Measurements from ENCODE around the gene PRRT4. TPM values are rescaled to one million over a fixed set of nuclear protein-coding genes. Genes with fewer than 3 reads are reported as not detected.

PRRT4 gene
- total and polyA plus RNA-seq, 2 of the 13 experiments (the other 11 are each of a cell fraction or from before 2014, with no cell fraction given): not detected

- ATAC-seq: no peak
- BruUV-seq (replicated peaks): no TSS peak
- H3K27me3 ChIP-seq (ENCODE audit: control insufficient read depth in 1 of 2, insufficient read depth in 2 of 2, low read length in 2 of 2): peaks cover 0 to 4% of the 10 kb centered on the region in 2 experiments; a peak in 1 of 5 replicates
- peak overlapping the region; percentile 98 for H2AFZ ChIP-seq (ENCODE audit: low read length)
- peaks cover 30% of the 10 kb centered on the region for H3K79me2 ChIP-seq (ENCODE audit: insufficient read depth, low read length)
- in situ Hi-C loops (cut with HindIII; ENCODE audit: extremely low pct_ligation_motif_present, low pct_unique_long_range_greater_than_20kb) (no loop called here), intact Hi-C loops (cut with micrococcal nuclease; ENCODE audit: unreplicated experiment) (no loop called here)
- no peak for FAIRE-seq
- ChIA-PET CTCF (ENCODE audit: low intra/inter-chr PET ratio, low total read pairs) (no interaction called here), POLR2A (interaction anchor here (0.6 to 1.1 kb wide), 5 partner anchors 47 to 339 kb away, joined by 3 to 4 read pairs (median 4); no protein-coding TSS in a partner anchor)
- no peak overlapping the region for H3K27ac ChIP-seq (ENCODE audit: extremely low read length, insufficient read depth, low read length)
- no peak overlapping the region for H3K9ac ChIP-seq (ENCODE audit: insufficient read depth, low read depth, low read length)
- peaks cover 2% of the 10 kb centered on the region; the same call in 1 of the 2 replicates for H4K20me1 ChIP-seq (ENCODE audit: insufficient read depth, low read length)
- H3K4me3 ChIP-seq (replicated peaks in 1 of 3; ENCODE audit: insufficient read depth in 1 of 3, low read depth in 2 of 3, low read length in 3 of 3): no peak overlapping the region
- no peaks in the 10 kb centered on the region for H3K9me3 ChIP-seq (ENCODE audit: low read length)
- 87% methylated on average over 5 of the region's 5 CpGs for WGBS (ENCODE audit: low lambda C conversion rate)
- peaks cover 3 to 4% of the 10 kb centered on the region in 2 experiments; a peak in 2 of 5 replicates for H3K36me3 ChIP-seq (replicated peaks in 1 of 2; ENCODE audit: control insufficient read depth in 1 of 2, insufficient read depth in 2 of 2, low read length in 2 of 2)
- H3K4me1 ChIP-seq (ENCODE audit: insufficient read depth, low read length): peaks cover 19% of the 10 kb centered on the region
- DNase-seq (ENCODE audit: low spot score): no peak
- peak overlapping the region; percentile 80; the same call in 1 of the 2 replicates for H3K4me2 ChIP-seq (ENCODE audit: low read depth, low read length)
- TF ChIP-seq ATF6 (CRISPR knock-in tag; conservative IDR thresholded peaks at IDR 0.05) (no peak), YEATS4 (CRISPR knock-in tag; IDR thresholded peaks at IDR 0.05; ENCODE audit: borderline replicate concordance) (no peak), FUBP1 (CRISPR knock-in tag; IDR thresholded peaks at IDR 0.05; ENCODE audit: borderline replicate concordance) (no peak), ZNF841 (CRISPR knock-in tag; IDR thresholded peaks at IDR 0.05; ENCODE audit: borderline replicate concordance) (no peak), ZFP36 (IDR thresholded peaks at IDR 0.05; ENCODE audit: borderline replicate concordance, low read depth, low read length, partially characterized antibody) (no peak), ZNF224 (CRISPR knock-in tag; IDR thresholded peaks at IDR 0.05) (no peak), MED13 (CRISPR knock-in tag; IDR thresholded peaks at IDR 0.05) (no peak), MZF1 (CRISPR knock-in tag; IDR thresholded peaks at IDR 0.05; ENCODE audit: borderline replicate concordance) (no peak), ZKSCAN1 (IDR thresholded peaks at IDR 0.05; ENCODE audit: low read length) (no peak), KLF15 (CRISPR knock-in tag; IDR thresholded peaks at IDR 0.05; ENCODE audit: borderline replicate concordance) (no peak), ERF (CRISPR knock-in tag; IDR thresholded peaks at IDR 0.05) (no peak), ZNF800 (CRISPR knock-in tag; IDR thresholded peaks at IDR 0.05) (no peak), STAT6 (CRISPR knock-in tag; IDR thresholded peaks at IDR 0.05; ENCODE audit: borderline replicate concordance) (no peak), CREB1 (IDR thresholded peaks at IDR 0.05) (no peak), CREB1 (CRISPR knock-in tag; IDR thresholded peaks at IDR 0.05) (no peak), NCOA1 (CRISPR knock-in tag; IDR thresholded peaks at IDR 0.05) (no peak)
Measured at GRCh38 chr7:128344431-128344774, 17.1 kb downstream of the PRRT4 start.

Measured in HepG2 (cell line).